ENCODE results near the gene SERPINB1.

SERPINB1 gene

DNA sequence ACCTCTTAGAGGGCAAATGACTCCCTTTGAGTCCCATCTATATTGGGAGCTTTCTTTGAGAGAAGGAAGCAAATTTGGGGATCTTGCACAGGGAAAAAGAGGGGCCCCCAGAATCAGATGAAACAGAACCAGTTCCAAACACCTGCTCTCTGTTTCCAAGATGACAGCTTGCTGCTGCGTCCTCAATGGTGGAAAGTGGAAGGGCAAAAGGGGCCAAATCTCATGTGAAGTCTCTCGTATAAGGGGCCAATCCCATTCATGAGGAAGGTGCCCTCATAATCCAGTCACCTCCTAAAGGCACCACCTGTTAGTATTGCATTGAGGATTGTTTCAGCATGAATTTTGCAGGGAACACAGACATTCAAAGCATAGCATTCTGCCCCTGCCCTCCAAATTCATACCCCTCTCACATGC lies 483 bp upstream of the SERPINB1 start:
- Mint-ChIP-seq H3K27me3 (no peaks in the 10 kb centered on the region), H3K27ac (peak overlapping the region; percentile 88 to 90), H3K4me3 (peak overlapping the region; percentile 94 to 96), H3K4me1 (peaks cover 66% of the 10 kb centered on the region), H3K9me3 (no peaks in the 10 kb centered on the region)
- ATAC-seq (no peak), DNase-seq (no peak)

DNA sequence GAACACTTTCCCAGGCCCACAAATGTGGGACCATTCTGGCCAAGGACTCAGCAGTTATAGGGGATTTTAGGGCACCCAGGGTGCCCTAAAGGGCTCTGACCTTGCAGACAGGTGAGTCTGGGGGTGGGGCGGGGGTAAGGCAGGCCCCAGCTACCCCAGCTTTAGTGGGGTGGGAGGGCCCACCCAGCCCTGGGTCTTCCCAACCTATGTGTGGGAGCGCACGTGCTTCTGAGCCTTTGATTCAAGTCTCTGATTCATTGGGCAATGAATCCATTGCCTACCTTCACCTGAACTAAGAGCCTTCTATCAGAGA lies 958 bp downstream of the SERPINB1 start:
- Mint-ChIP-seq H3K9me3 (no peaks in the 10 kb centered on the region), H3K4me1 (peaks cover 53% of the 10 kb centered on the region), H3K4me3 (peak overlapping the region; percentile 94 to 96), H3K27ac (no peak overlapping the region), H3K27me3 (no peaks in the 10 kb centered on the region)
- DNase-seq: no peak
- no peak for ATAC-seq

DNA sequence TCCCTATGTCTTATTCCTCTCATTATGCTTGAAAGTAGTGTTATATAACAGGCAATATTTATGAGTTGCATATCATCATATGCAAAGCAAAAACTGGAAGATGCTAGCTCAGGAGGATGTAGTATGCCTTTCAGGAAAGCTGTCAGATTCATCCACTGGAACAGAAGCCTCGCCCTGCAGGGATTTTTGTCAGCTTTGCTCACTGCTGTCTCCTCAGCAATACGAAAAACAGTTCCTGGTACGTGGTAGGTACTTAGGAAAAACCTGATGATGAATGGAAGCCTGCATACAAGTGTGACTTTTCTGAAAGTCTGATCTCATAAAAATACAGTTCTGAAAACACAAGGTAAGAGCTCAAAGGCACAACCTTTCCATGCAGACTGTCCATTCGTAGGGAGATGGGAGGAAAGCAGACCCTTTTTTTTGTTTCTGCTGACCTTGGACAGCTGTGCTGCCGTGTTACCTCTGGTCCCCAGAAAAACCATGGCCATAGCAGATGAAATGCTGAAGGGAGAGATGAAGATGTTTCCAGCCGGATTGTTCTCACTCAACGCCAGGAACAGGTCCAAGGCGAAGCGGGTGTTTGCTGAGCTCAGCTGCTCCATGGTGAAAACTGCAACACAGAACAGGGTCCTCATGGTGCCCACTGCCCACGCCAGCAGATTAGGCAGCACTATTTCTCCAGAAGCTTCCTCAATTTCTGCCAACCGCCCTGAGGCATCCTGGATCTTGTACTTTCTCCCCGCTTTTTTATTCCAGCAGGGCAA lies 1.5 kb downstream of the SERPINB1 start:
- DNase-seq (no peak), ATAC-seq (no peak)
- H3K4me1 Mint-ChIP-seq: peaks cover 53% of the 10 kb centered on the region
- H3K27me3 Mint-ChIP-seq: no peaks in the 10 kb centered on the region
- no peak overlapping the region for H3K27ac Mint-ChIP-seq
- H3K9me3 Mint-ChIP-seq: no peaks in the 10 kb centered on the region
- H3K4me3 Mint-ChIP-seq: peak overlapping the region; percentile 94 to 96

DNA sequence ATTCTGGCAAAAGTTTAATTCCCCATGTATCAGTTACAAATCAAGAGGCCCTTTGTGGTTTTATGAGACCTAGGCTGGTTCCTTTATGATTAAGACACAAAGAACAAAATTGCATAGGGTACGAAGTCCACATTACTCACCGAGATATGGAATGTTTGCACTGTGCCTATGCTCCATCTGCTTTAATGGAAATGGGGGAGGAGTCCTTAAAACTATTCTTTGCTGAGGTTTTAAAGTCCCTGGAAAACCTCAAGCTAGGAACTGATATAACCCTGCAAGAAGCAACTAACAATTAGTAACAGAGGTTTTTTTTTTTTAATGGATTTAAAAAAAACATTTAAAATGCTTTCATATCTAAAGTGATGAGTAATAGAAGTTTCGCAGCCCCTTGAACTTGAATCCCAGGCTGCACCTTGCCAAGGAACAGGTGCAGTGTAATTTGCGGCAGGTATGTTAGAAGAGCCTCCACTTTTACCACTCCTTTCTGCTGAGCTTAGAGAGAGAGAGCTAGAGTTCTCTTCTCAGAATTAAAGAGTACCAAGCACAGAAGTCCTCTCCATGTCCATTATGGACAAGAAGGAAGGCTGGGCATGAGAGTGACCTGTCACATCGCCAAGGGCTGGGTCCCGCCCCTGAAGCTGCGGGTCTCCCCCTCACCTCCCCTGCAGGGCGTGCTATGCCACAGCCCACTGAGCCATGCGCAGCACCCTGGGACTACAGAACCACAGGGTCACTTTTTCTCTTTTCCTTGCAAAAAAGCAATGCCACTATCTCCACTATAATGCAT lies 2.3 kb downstream of the SERPINB1 start:
- no peaks in the 10 kb centered on the region for H3K9me3 Mint-ChIP-seq
- H3K4me1 Mint-ChIP-seq: peaks cover 58% of the 10 kb centered on the region
- ATAC-seq: no peak
- H3K4me3 Mint-ChIP-seq: peak overlapping the region; percentile 94 to 96
- no peak for DNase-seq
- H3K27me3 Mint-ChIP-seq: no peaks in the 10 kb centered on the region
- H3K27ac Mint-ChIP-seq: peak overlapping the region in 1 of 2 donors; percentile 20

DNA sequence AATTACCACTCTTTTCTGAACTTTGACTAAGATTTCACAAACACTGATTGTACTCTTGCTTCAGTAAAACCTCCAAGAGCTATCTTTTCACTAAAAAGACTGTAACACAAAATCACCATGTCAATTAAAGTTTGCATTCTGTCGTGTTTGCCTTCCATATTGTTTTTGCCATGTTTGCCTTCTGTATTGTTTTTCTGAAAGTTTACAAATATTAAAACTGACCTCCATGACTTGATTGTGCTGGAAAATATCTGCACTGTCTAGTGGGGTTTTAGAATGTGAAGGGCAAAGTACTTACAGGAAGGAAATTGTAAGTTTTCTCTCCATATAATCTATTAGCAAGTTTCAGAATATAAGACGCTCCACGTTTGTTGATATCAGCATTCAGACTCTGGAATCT lies 3.4 kb downstream of the SERPINB1 start:
- Mint-ChIP-seq H3K9me3 (no peaks in the 10 kb centered on the region), H3K27ac (no peak overlapping the region), H3K4me1 (peaks cover 48% of the 10 kb centered on the region), H3K4me3 (no peak overlapping the region), H3K27me3 (no peaks in the 10 kb centered on the region)
- no peak for DNase-seq
- no peak for ATAC-seq

DNA sequence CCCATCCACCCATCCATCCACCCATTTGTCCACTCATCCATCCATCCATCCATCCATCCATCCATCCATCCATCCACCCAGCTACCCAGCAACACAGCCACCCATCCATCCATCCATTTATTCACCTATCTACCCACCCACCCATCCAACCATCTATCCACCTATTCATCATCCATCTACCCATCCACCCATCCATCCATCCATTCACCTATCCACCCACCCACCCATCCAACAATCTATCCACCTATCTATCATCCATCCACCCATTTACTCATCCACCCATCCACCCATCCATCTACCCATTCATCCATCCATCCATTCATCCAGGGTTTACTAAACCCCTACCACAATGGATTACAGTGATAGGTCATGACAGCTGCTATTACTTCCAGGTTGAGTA lies 7.4 kb downstream of the SERPINB1 start:
- peaks cover 11% of the 10 kb centered on the region for H3K4me1 Mint-ChIP-seq
- no peak for ATAC-seq
- no peak overlapping the region for H3K4me3 Mint-ChIP-seq
- H3K27me3 Mint-ChIP-seq: no peaks in the 10 kb centered on the region
- no peaks in the 10 kb centered on the region for H3K9me3 Mint-ChIP-seq
- DNase-seq: no peak
- no peak overlapping the region for H3K27ac Mint-ChIP-seq

DNA sequence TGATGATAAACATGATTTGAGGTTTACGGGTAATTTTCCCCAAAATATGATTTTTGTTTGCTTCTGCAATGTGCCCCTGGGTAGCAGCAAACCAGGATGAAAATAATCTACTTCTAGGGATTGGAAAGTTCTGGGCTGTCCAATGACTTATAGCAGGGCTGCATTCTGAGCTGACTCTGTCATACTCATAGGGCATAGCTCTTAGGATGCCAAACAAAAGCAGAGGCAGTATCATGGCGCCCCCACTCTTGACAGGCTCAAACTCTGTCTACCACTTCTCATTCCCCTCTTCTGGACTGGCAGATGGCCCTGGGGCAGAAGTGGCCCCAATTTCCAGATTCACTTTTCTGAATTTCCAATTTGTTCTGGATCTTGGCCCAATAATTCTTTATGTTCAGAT lies 10.3 kb downstream of the SERPINB1 start:
- Mint-ChIP-seq H3K27ac (no peak overlapping the region), H3K4me1 (peaks cover 7% of the 10 kb centered on the region), H3K9me3 (no peaks in the 10 kb centered on the region), H3K4me3 (no peak overlapping the region), H3K27me3 (no peaks in the 10 kb centered on the region)
- ATAC-seq (no peak), DNase-seq (no peak)

DNA sequence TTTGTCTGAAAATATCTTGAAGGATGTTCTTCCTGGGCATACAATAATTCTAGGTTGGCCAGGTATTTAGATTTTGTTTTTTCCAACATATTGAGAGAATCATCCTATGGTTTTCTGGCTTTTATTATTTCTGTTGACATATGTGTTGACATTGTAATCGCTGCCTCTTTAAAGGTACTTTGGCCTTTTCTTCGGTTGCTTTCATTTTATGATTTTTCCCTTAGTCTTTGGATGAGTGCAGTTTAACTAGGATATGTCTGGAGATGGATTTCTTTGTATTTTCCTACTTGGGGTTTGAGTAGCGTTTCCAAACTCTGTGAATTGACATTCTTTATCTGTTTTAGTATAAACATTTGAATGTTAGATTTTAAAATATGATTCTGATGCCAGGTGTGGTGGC lies 11.5 kb downstream of the SERPINB1 start:
- ATAC-seq: no peak
- no peak for DNase-seq
- no peak overlapping the region for H3K4me3 Mint-ChIP-seq
- H3K27me3 Mint-ChIP-seq: no peaks in the 10 kb centered on the region
- peaks cover 7% of the 10 kb centered on the region for H3K4me1 Mint-ChIP-seq
- no peaks in the 10 kb centered on the region for H3K9me3 Mint-ChIP-seq
- no peak overlapping the region for H3K27ac Mint-ChIP-seq

DNA sequence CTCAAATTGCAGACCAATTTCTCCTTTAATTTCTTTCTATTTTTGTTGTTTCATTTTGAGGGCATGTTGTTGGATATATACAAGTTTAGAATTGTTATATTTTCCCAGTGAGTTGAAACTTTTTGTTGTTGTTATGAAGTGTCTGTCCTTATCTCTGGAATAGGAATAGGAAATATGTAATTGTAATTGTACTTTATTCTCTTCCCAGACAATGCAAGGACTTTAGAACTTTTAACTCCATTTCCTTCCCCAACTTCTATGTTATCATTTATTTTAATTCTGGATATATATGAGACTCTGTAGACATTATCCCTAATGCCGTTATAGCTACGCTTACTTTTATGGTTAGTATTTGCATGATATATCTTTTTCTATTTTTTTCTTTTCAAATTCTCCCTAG lies 12.4 kb downstream of the SERPINB1 start:
- Mint-ChIP-seq H3K4me1 (no peaks in the 10 kb centered on the region), H3K27me3 (no peaks in the 10 kb centered on the region), H3K4me3 (no peak overlapping the region), H3K9me3 (no peaks in the 10 kb centered on the region), H3K27ac (no peak overlapping the region)
- DNase-seq (no peak), ATAC-seq (no peak)

DNA sequence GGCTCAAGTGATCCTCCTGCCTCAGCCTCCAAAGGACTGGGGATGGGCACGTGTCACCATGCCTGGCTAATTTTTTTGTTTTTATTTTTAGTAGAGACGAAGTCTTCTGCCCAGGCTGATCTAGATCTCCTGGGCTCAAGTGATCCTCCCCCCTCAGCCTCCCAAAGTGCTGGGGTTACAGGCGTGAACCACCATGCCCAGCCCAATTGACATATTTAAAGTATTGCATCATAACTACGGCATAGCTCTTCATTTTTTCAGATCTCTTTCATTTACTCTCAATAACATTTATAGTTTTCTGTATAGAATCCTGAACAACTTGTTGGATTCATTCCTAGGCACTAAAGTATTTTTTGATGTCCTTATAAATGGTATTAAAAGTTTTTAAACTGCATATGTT lies 13.0 kb downstream of the SERPINB1 start:
- no peaks in the 10 kb centered on the region for H3K27me3 Mint-ChIP-seq
- no peaks in the 10 kb centered on the region for H3K4me1 Mint-ChIP-seq
- ATAC-seq: no peak
- H3K9me3 Mint-ChIP-seq: no peaks in the 10 kb centered on the region
- no peak for DNase-seq
- H3K27ac Mint-ChIP-seq: no peak overlapping the region
- no peak overlapping the region for H3K4me3 Mint-ChIP-seq

DNA sequence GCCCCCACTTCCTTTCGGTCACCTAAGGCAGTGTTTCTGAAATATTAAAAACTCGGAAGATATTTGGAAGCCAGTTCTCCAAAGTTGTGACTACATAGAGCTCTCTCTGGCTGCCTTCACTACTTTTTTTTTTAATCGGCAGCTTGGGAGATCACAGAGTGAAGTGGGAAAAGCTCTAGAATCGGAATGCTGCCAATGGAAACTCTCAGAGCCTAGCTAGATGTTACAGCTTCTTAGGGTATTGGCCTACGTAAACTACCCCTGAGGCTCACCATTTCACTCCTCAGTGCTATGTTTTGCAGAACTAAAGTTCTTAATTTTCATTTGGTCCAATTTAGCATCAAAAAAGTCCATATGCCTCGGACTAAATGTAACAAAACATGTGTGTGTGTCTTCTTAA lies 14.5 kb downstream of the SERPINB1 start:
- no peak for DNase-seq
- Mint-ChIP-seq H3K4me3 (no peak overlapping the region), H3K4me1 (no peaks in the 10 kb centered on the region), H3K27ac (no peak overlapping the region), H3K27me3 (peaks cover under 1% of the 10 kb centered on the region), H3K9me3 (no peaks in the 10 kb centered on the region)
- no peak for ATAC-seq

DNA sequence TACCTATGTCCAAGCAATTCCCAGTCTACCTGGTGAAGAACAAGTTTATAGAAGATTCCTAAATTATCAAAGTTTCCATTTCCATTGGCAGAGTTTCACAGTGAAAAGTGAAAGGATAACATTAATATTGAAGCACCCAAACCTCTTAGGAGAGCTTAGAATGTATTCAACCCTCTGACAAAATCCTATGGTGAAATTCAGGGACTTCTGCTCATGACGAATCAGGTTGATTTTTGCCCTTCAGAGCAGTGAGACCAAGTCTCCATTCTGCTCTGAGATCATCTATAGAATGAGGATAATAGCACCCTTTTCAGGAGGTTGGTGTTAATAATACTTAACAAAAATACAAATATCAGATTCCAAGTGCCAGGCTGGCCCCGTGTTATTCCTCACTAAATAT lies 15.5 kb downstream of the SERPINB1 start:
- H3K9me3 Mint-ChIP-seq: no peaks in the 10 kb centered on the region
- no peak for ATAC-seq
- no peak overlapping the region for H3K27ac Mint-ChIP-seq
- no peak overlapping the region for H3K4me3 Mint-ChIP-seq
- no peaks in the 10 kb centered on the region for H3K4me1 Mint-ChIP-seq
- peaks cover 8% of the 10 kb centered on the region for H3K27me3 Mint-ChIP-seq
- DNase-seq: no peak

DNA sequence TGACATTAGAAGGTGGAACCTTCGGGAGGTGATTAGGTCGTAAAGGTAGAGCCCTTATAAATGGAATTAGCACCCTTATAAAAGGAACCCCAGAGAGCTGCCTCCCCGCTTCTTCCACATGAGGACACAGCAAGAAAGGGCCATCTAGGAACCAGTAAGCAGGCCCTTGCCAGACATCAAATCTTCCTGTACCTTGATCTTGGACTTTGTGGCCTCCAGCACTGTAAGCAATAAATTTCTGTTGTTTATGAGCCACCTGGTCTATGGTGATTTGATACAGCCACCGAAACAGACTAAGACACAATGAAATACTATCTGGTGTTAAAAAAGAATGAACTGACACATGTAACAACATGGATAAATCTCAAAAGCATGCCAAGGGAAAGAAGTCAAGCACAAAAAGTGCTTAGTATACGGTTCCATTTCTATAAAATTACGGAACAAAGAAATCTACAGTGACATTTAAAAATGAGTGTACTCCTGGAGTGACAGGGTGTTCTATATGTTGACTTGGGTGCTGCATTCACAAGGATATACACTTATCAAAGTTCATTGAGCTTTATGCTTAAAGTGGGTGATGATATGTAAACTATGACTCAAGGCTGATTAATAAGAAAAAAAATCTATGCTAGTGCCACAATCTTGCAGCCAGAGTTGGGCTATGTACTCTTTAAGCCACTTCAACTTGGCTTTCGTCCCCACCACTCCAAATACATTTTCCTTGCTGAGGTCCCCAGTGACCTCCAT lies 18.4 kb downstream of the SERPINB1 start:
- H3K4me3 Mint-ChIP-seq: no peak overlapping the region
- ATAC-seq: no peak
- no peak for DNase-seq
- H3K9me3 Mint-ChIP-seq: no peaks in the 10 kb centered on the region
- H3K27ac Mint-ChIP-seq: no peak overlapping the region
- peaks cover 8% of the 10 kb centered on the region for H3K27me3 Mint-ChIP-seq
- peaks cover 15% of the 10 kb centered on the region for H3K4me1 Mint-ChIP-seq

DNA sequence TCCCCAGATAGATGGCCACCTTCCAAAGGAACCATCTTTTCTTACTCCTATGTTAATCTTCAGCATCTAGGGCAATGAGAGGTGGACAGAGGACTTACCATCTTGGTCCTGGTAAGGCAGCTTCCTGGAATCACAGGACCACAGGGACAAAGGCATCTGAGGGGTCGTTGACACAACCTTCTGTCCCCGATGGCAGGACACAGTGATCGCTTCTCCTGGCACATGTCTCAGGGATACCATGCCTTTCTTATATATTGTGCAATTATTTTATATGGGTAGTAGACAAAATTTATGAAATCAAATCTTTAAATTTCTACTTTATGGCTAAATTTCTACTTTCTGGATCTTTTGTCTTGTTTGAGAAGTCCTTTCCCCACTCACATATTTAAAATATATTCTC lies 20.1 kb downstream of the SERPINB1 start:
- no peak overlapping the region for H3K4me3 Mint-ChIP-seq
- peaks cover 5 to 10% of the 10 kb centered on the region in 2 donors for H3K9me3 Mint-ChIP-seq
- DNase-seq (no peak), ATAC-seq (no peak)
- H3K27me3 Mint-ChIP-seq: peaks cover 8% of the 10 kb centered on the region
- H3K4me1 Mint-ChIP-seq: peaks cover 25% of the 10 kb centered on the region
- no peak overlapping the region for H3K27ac Mint-ChIP-seq

DNA sequence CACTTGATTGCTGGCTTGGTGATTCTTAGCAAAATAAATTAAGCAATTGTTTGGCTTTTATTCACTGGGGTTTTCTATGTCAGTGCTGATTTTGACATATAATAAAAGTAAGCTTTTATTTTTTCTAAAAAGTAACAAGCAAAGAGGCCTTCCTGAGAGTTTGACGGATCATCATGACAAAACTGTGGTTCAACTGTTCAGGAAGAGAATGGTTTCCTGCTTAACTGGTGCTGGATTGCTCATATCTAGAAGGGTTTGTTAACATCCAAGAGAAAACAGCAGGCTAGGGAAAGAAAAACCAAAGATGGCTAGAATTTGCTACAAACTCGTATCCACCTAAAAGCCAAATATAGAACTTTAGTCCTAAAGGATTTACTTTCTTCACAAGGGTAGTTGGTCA lies 21.2 kb downstream of the SERPINB1 start:
- Mint-ChIP-seq H3K9me3 (peaks cover 15 to 21% of the 10 kb centered on the region in 2 donors), H3K27ac (no peak overlapping the region), H3K4me1 (peaks cover 25% of the 10 kb centered on the region), H3K27me3 (peaks cover 8% of the 10 kb centered on the region), H3K4me3 (no peak overlapping the region)
- DNase-seq (no peak), ATAC-seq (no peak)

DNA sequence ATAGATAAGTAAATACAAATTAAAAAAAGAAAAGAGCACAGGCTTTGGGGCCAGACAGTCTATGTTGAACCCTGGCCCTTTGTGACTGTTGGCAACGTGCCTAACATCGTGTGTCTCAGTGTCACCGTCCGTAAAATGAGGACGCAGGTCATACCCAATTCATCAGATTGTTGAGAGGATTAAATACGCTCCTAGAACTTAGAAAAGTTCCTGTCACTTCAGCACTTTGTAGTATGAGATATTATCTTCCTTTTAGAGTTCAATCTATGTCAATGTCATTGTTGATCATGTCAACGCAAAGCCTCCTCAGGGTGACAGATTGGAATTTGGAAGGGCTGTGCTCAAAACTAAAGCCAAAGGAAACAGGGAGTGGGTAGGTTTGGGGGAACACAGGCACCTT lies 21.7 kb downstream of the SERPINB1 start:
- peak overlapping the region in 1 of 2 donors; percentile 63 for H3K27ac Mint-ChIP-seq
- DNase-seq (no peak), ATAC-seq (no peak)
- H3K9me3 Mint-ChIP-seq: peaks cover 19 to 25% of the 10 kb centered on the region in 2 donors
- H3K27me3 Mint-ChIP-seq: peaks cover 8% of the 10 kb centered on the region
- peak overlapping the region in 1 of 2 donors; percentile 12 for H3K4me3 Mint-ChIP-seq
- H3K4me1 Mint-ChIP-seq: peaks cover 25% of the 10 kb centered on the region

All from stimulated activated naive CD8-positive, alpha-beta T cell treated with anti-CD3 and anti-CD28 coated beads, Interleukin-15, amount 100 ng/mL, for 72 hours (primary cell).